HepG2 (cell line): ENCODE data around the gene KDM4E. TPM values are rescaled to one million over a fixed set of nuclear protein-coding genes. Genes with fewer than 3 reads are reported as not detected.

Experiments used
- CBFB ChIP-seq: sonication (generic); formaldehyde crosslinking; IDR thresholded peaks from 2 replicates; pipeline ENCODE4 v1.4.0; 2020; ENCODE audit warnings: missing genetic modification reagents
- ETV6 ChIP-seq: sonication (generic); formaldehyde crosslinking; conservative IDR thresholded peaks from 2 replicates; pipeline ENCODE4 v1.4.0; 2020; ENCODE audit warnings: missing genetic modification reagents
- GLI4 ChIP-seq: sonication (generic); formaldehyde crosslinking; IDR thresholded peaks from 2 replicates; pipeline ENCODE4 v1.5.1; 2020; ENCODE audit warnings: missing genetic modification reagents, mild to moderate bottlenecking, moderate library complexity, borderline replicate concordance
- JUNB ChIP-seq: sonication (generic); formaldehyde crosslinking; IDR thresholded peaks from 2 replicates; pipeline ENCODE4 v1.8.0; 2022; ENCODE audit warnings: missing genetic modification reagents, mild to moderate bottlenecking, borderline replicate concordance
- MLLT10 ChIP-seq: sonication (generic); formaldehyde crosslinking; IDR thresholded peaks from 2 replicates; pipeline ENCODE4 v1.4.0; 2020; ENCODE audit warnings: missing genetic modification reagents
- NCOA5 ChIP-seq: sonication (generic); formaldehyde crosslinking; IDR thresholded peaks from 2 replicates; pipeline ENCODE4 v1.4.0; 2020; ENCODE audit warnings: missing genetic modification reagents
- NFAT5 ChIP-seq: sonication (generic); formaldehyde crosslinking; IDR thresholded peaks from 2 replicates; pipeline ENCODE4 v1.4.0; 2020; ENCODE audit warnings: missing genetic modification reagents
- PHF8 ChIP-seq: sonication (generic); formaldehyde crosslinking; IDR thresholded peaks from 2 replicates; pipeline ENCODE4 v1.5.0; 2020; ENCODE audit warnings: missing genetic modification reagents
- RCOR2 ChIP-seq: IDR thresholded peaks from 2 replicates; pipeline ENCODE4 v1.6.1; 2016; ENCODE audit warnings: missing biosample characterization, missing genetic modification reagents
- SMYD3 ChIP-seq: sonication (generic); formaldehyde crosslinking; IDR thresholded peaks from 2 replicates; pipeline ENCODE4 v1.8.1; 2023; ENCODE audit warnings: mild to moderate bottlenecking, missing genetic modification reagents
- ZFP82 ChIP-seq: sonication (generic); formaldehyde crosslinking; IDR thresholded peaks from 2 replicates; pipeline ENCODE4 v1.5.1; 2020; ENCODE audit warnings: mild to moderate bottlenecking, missing genetic modification reagents, borderline replicate concordance
- ZNF510 ChIP-seq: sonication (generic); formaldehyde crosslinking; IDR thresholded peaks from 2 replicates; pipeline ENCODE4 v1.4.0; 2020; ENCODE audit warnings: low read depth, mild to moderate bottlenecking, missing genetic modification reagents
- ZNF724P ChIP-seq: sonication (generic); formaldehyde crosslinking; IDR thresholded peaks from 2 replicates; pipeline ENCODE4 v1.8.0; 2022; ENCODE audit warnings: missing genetic modification reagents, borderline replicate concordance
- polyA plus RNA-seq, 8 experiments: library from polyadenylated mRNA; depleted of rRNA in 3 of 8; stranded (reverse) in 7 of 8; unstranded in 1 of 8; fragments of >200 nt; fragmentation: Illumina TruSeq in 4 of 8; extraction: Trizol in 4 of 8; gene quantifications; 2 replicates each; pipeline versions ENCODE4 v1.2.1 to v1.2.3, GENCODE V29; 2011 to 2016; ENCODE audit warnings: low read depth in 4 of 8, missing spikeins in 1 of 8, mixed read lengths in 1 of 8; ENCODE audit not compliant: insufficient read depth in 1 of 8
- total RNA-seq, 5 experiments: library from RNA; depleted of rRNA; stranded (reverse); fragments of >200 nt; fragmentation: Illumina TruSeq; extraction: Trizol; gene quantifications; 2 replicates each; pipeline ENCODE4 v1.2.3, GENCODE V29; 2016; ENCODE audit warnings: low read depth in 1 of 5
- TF ChIP-seq, protein P1 (sequence below): sonication (generic); formaldehyde crosslinking; IDR thresholded peaks from 2 replicates; pipeline ENCODE4 v1.4.0; 2020; ENCODE audit warnings: missing genetic modification reagents, borderline replicate concordance
- TF ChIP-seq, protein P2 (sequence below): IDR thresholded peaks from 2 replicates; pipeline ENCODE4 v1.6.1; 2012; ENCODE audit warnings: low read depth, low read length, improper control_type of control experiment
- TF ChIP-seq, protein P3 (sequence below): sonication (generic); formaldehyde crosslinking; IDR thresholded peaks from 2 replicates; pipeline ENCODE4 v1.4.0; 2020; ENCODE audit warnings: missing genetic modification reagents

The KDM4E gene
- total and polyA plus RNA-seq, 2 of the 13 experiments (the other 11 are each of a cell fraction or from before 2014, with no cell fraction given) = not detected

GRCh38 chr11:95067039-95067840 lies 42.2 kb downstream of the KDM4E start (continued):
- TF ChIP-seq, protein P1, sequence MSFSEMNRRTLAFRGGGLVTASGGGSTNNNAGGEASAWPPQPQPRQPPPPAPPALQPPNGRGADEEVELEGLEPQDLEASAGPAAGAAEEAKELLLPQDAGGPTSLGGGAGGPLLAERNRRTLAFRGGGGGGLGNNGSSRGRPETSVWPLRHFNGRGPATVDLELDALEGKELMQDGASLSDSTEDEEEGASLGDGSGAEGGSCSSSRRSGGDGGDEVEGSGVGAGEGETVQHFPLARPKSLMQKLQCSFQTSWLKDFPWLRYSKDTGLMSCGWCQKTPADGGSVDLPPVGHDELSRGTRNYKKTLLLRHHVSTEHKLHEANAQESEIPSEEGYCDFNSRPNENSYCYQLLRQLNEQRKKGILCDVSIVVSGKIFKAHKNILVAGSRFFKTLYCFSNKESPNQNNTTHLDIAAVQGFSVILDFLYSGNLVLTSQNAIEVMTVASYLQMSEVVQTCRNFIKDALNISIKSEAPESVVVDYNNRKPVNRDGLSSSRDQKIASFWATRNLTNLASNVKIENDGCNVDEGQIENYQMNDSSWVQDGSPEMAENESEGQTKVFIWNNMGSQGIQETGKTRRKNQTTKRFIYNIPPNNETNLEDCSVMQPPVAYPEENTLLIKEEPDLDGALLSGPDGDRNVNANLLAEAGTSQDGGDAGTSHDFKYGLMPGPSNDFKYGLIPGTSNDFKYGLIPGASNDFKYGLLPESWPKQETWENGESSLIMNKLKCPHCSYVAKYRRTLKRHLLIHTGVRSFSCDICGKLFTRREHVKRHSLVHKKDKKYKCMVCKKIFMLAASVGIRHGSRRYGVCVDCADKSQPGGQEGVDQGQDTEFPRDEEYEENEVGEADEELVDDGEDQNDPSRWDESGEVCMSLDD (CRISPR knock-in tag) = no peak
- TF ChIP-seq ZNF510 (CRISPR knock-in tag) = no peak
- no peak for TF ChIP-seq SMYD3 (CRISPR knock-in tag)
- 0 out of 2 replicates have a peak, but pooled peaks have one; percentile 13 for TF ChIP-seq NFAT5 (CRISPR knock-in tag)
- peak; percentile 50; the same call in 1 of the 2 replicates for TF ChIP-seq GLI4 (CRISPR knock-in tag)
- TF ChIP-seq, protein P2, sequence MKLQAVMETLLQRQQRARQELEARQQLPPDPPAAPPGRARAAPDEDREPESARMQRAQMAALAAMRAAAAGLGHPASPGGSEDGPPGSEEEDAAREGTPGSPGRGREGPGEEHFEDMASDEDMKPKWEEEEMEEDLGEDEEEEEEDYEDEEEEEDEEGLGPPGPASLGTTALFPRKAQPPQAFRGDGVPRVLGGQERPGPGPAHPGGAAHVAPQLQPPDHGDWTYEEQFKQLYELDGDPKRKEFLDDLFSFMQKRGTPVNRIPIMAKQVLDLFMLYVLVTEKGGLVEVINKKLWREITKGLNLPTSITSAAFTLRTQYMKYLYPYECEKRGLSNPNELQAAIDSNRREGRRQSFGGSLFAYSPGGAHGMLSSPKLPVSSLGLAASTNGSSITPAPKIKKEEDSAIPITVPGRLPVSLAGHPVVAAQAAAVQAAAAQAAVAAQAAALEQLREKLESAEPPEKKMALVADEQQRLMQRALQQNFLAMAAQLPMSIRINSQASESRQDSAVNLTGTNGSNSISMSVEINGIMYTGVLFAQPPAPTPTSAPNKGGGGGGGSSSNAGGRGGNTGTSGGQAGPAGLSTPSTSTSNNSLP = no peak
- TF ChIP-seq PHF8 (CRISPR knock-in tag) = peak; percentile 86
- TF ChIP-seq RCOR2 (CRISPR knock-in tag) = no peak
- no peak for TF ChIP-seq ZFP82
- TF ChIP-seq, protein P3, sequence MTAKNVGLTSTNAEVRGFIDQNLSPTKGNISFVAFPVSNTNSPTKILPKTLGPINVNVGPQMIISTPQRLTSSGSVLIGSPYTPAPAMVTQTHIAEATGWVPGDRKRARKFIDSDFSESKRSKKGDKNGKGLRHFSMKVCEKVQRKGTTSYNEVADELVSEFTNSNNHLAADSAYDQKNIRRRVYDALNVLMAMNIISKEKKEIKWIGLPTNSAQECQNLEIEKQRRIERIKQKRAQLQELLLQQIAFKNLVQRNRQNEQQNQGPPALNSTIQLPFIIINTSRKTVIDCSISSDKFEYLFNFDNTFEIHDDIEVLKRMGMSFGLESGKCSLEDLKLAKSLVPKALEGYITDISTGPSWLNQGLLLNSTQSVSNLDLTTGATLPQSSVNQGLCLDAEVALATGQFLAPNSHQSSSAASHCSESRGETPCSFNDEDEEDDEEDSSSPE (CRISPR knock-in tag) = peak; percentile 55; the same call in 1 of the 2 replicates
- TF ChIP-seq JUNB (CRISPR knock-in tag) = no peak
- TF ChIP-seq ETV6 (CRISPR knock-in tag) = peak; percentile 18
- no peak for TF ChIP-seq NCOA5 (CRISPR knock-in tag)
- TF ChIP-seq CBFB (CRISPR knock-in tag) = peak; percentile 5; the same call in 1 of the 2 replicates
- TF ChIP-seq ZNF724P = 0 out of 2 replicates have a peak, but pooled peaks have one; percentile 38
- no peak for TF ChIP-seq MLLT10 (CRISPR knock-in tag)
